Neural progenitor cell (in vitro differentiated cells): ENCODE measurements around the gene TTYH3. TPM values are rescaled to one million over a fixed set of nuclear protein-coding genes. Genes with fewer than 3 reads are reported as not detected.

Experiments
- DNase-seq: peaks from one replicate; pipeline ENCODE4 v3.0.0-alpha.2; 2016; ENCODE audit warnings: low spot score
- H2AFZ ChIP-seq: fragments of 200-600 bp; sonication (generic); replicated peaks from 2 replicates; pipeline ENCODE4 v1.6.1; 2016; ENCODE audit warnings: antibody characterized with exemption
- H3F3A ChIP-seq: fragments of 200-600 bp; sonication (generic); 2 replicates; pipeline ENCODE4 v1.6.1; 2016; ENCODE audit warnings: antibody characterized with exemption, low read depth
- H3K27ac ChIP-seq: fragments of 200-600 bp; sonication (generic); 2 replicates; pipeline ENCODE4 v1.5.1; 2016; ENCODE audit warnings: mild to moderate bottlenecking
- H3K27me3 ChIP-seq: fragments of 200-600 bp; sonication (generic); 2 replicates; pipeline ENCODE4 v1.6.1; 2016; ENCODE audit warnings: mild to moderate bottlenecking, moderate library complexity
- H3K36me3 ChIP-seq: fragments of 200-600 bp; sonication (generic); 2 replicates; pipeline ENCODE4 v1.5.1; 2016
- H3K4me1 ChIP-seq: fragments of 200-600 bp; sonication (generic); 2 replicates; pipeline ENCODE4 v1.6.1; 2016; ENCODE audit warnings: mixed run types
- H3K4me2 ChIP-seq: fragments of 200-600 bp; sonication (generic); 2 replicates; pipeline ENCODE4 v1.6.1; 2016
- H3K4me3 ChIP-seq: fragments of 200-600 bp; sonication (generic); 2 replicates; pipeline ENCODE4 v1.5.1; 2016
- H3K79me2 ChIP-seq: fragments of 200-600 bp; sonication (generic); 2 replicates; pipeline ENCODE4 v1.6.1; 2016; ENCODE audit warnings: low read depth
- H3K9ac ChIP-seq: fragments of 200-600 bp; sonication (generic); 2 replicates; pipeline ENCODE4 v1.6.1; 2016
- H3K9me3 ChIP-seq: fragments of 200-600 bp; sonication (generic); 2 replicates; pipeline ENCODE4 v1.5.1; 2016; ENCODE audit warnings: low read depth
- H4K20me1 ChIP-seq: fragments of 200-600 bp; sonication (generic); 2 replicates; pipeline ENCODE4 v1.6.1; 2016; ENCODE audit warnings: low read depth
- H3K27ac Mint-ChIP-seq: 3 replicates; pipeline ENCODE4 v1.8.0; 2021; ENCODE audit warnings: mixed read lengths
- H3K27me3 Mint-ChIP-seq: 2 replicates; pipeline ENCODE4 v1.8.0; 2022; ENCODE audit warnings: low read depth, mild to moderate bottlenecking, inconsistent platforms, moderate library complexity, mixed read lengths; ENCODE audit not compliant: insufficient read depth
- H3K36me3 Mint-ChIP-seq: 3 replicates; pipeline ENCODE4 v1.8.0; 2021; ENCODE audit warnings: mixed read lengths
- H3K4me1 Mint-ChIP-seq: 3 replicates; pipeline ENCODE4 v1.8.0; 2021; ENCODE audit warnings: mixed read lengths
- H3K4me3 Mint-ChIP-seq: 3 replicates; pipeline ENCODE4 v1.8.0; 2021; ENCODE audit warnings: mild to moderate bottlenecking, moderate library complexity, mixed read lengths
- H3K9me3 Mint-ChIP-seq: 3 replicates; pipeline ENCODE4 v1.8.0; 2020; ENCODE audit warnings: mixed read lengths
- CTCF ChIP-seq: fragments of 200-600 bp; sonication (generic); IDR thresholded peaks from 2 replicates; pipeline ENCODE4 v1.5.1; 2017; ENCODE audit warnings: antibody characterized with exemption, mild to moderate bottlenecking
- EZH2 ChIP-seq: fragments of 200-600 bp; sonication (generic); IDR thresholded peaks from 2 replicates; pipeline ENCODE4 v1.6.1; 2017; ENCODE audit warnings: antibody characterized with exemption, mild to moderate bottlenecking, moderate library complexity
- EZH2phosphoT487 ChIP-seq: fragments of 200-600 bp; sonication (generic); IDR thresholded peaks from 2 replicates; pipeline ENCODE4 v1.6.1; 2017; ENCODE audit warnings: antibody characterized with exemption
- total RNA-seq: library from RNA; depleted of rRNA; stranded (reverse); fragments of >200 nt; gene quantifications from 2 replicates; pipeline ENCODE4 v1.2.3, GENCODE V29; 2015; ENCODE audit warnings: low replicate concordance

TTYH3 gene
- total RNA-seq, 1 donor from 2014 or later = 13.2 TPM

GRCh38 chr7:2616387-2617324, 15.1 kb upstream of the TTYH3 start:
- DNase-seq = peak; percentile 63
- no peaks in the 10 kb centered on the region for H3K36me3 ChIP-seq
- no peaks in the 10 kb centered on the region for H3K79me2 ChIP-seq
- peaks cover 33% of the 10 kb centered on the region for H3F3A ChIP-seq
- H3K27me3 Mint-ChIP-seq = peaks cover 12% of the 10 kb centered on the region
- no peaks in the 10 kb centered on the region for H3K9me3 Mint-ChIP-seq
- H3K4me3 ChIP-seq = no peak overlapping the region
- H3K4me1 ChIP-seq = peaks cover 21% of the 10 kb centered on the region
- peak overlapping the region; percentile 95 for H3K27ac Mint-ChIP-seq
- no peak overlapping the region for H3K9ac ChIP-seq
- H3K27ac ChIP-seq = no peak overlapping the region
- TF ChIP-seq EZH2 (no peak), EZH2phosphoT487 (no peak), CTCF (no peak)
- H4K20me1 ChIP-seq = no peaks in the 10 kb centered on the region
- H3K36me3 Mint-ChIP-seq = no peaks in the 10 kb centered on the region
- H3K4me2 ChIP-seq = peak overlapping the region; percentile 50
- H3K4me1 Mint-ChIP-seq = peaks cover 74% of the 10 kb centered on the region
- peak overlapping the region; percentile 86 for H2AFZ ChIP-seq
- H3K9me3 ChIP-seq = no peaks in the 10 kb centered on the region
- peak overlapping the region; percentile 38 for H3K4me3 Mint-ChIP-seq
- H3K27me3 ChIP-seq = no peaks in the 10 kb centered on the region

- peak overlapping the region; percentile 86 for H2AFZ ChIP-seq
- no peaks in the 10 kb centered on the region for H3K9me3 ChIP-seq
- H3K4me3 ChIP-seq = no peak overlapping the region
- no peaks in the 10 kb centered on the region for H3K27me3 ChIP-seq
- Mint-ChIP-seq H3K27me3 (peaks cover 13% of the 10 kb centered on the region), H3K9me3 (no peaks in the 10 kb centered on the region), H3K36me3 (no peaks in the 10 kb centered on the region), H3K4me1 (peaks cover 82% of the 10 kb centered on the region), H3K27ac (peak overlapping the region; percentile 67), H3K4me3 (no peak overlapping the region)
- DNase-seq = no peak
- TF ChIP-seq EZH2phosphoT487 = no peak
- no peak for TF ChIP-seq CTCF
- no peak for TF ChIP-seq EZH2
- H3F3A ChIP-seq = peaks cover 38% of the 10 kb centered on the region
- no peak overlapping the region for H3K9ac ChIP-seq
- H3K79me2 ChIP-seq = no peaks in the 10 kb centered on the region
- no peaks in the 10 kb centered on the region for H3K36me3 ChIP-seq
- H3K4me1 ChIP-seq = peaks cover 29% of the 10 kb centered on the region
- peak overlapping the region; percentile 50 for H3K4me2 ChIP-seq
- no peak overlapping the region for H3K27ac ChIP-seq
- no peaks in the 10 kb centered on the region for H4K20me1 ChIP-seq
Measured at GRCh38 chr7:2617325-2617905, 14.4 kb upstream of the TTYH3 start.

- Histone ChIP-seq H4K20me1 (no peaks in the 10 kb centered on the region), H3K4me2 (no peak overlapping the region), H3K9ac (no peak overlapping the region), H3K4me3 (no peak overlapping the region), H3K79me2 (no peaks in the 10 kb centered on the region), H2AFZ (no peak overlapping the region), H3K9me3 (no peaks in the 10 kb centered on the region), H3K36me3 (no peaks in the 10 kb centered on the region), H3K27ac (no peak overlapping the region), H3K4me1 (peaks cover 37% of the 10 kb centered on the region), H3F3A (peaks cover 38% of the 10 kb centered on the region), H3K27me3 (no peaks in the 10 kb centered on the region)
- Mint-ChIP-seq H3K27ac (no peak overlapping the region), H3K27me3 (peaks cover 5% of the 10 kb centered on the region), H3K36me3 (no peaks in the 10 kb centered on the region), H3K4me1 (peaks cover 73% of the 10 kb centered on the region), H3K4me3 (peak overlapping the region; percentile 55), H3K9me3 (no peaks in the 10 kb centered on the region)
- DNase-seq = no peak
- TF ChIP-seq EZH2 = no peak
- no peak for TF ChIP-seq CTCF
- TF ChIP-seq EZH2phosphoT487 = no peak
Measured at GRCh38 chr7:2619116-2619515, 12.7 kb upstream of the TTYH3 start.
